HG02642 (cell line): ENCODE data around the gene GBP1.
"Not testable (repeated sequence)": the region's sequence is repeated elsewhere in the genome, so short reads cannot be mapped to it uniquely, and the experiment has no call there.

Experiments
- ATAC-seq: cut with Tn5 transposase; IDR thresholded peaks from one replicate; pipeline ENCODE4 v1.9.1; 2021; ENCODE audit warnings: mild to moderate bottlenecking; ENCODE audit not compliant: unreplicated experiment, poor library complexity

The GBP1 gene

DNA sequence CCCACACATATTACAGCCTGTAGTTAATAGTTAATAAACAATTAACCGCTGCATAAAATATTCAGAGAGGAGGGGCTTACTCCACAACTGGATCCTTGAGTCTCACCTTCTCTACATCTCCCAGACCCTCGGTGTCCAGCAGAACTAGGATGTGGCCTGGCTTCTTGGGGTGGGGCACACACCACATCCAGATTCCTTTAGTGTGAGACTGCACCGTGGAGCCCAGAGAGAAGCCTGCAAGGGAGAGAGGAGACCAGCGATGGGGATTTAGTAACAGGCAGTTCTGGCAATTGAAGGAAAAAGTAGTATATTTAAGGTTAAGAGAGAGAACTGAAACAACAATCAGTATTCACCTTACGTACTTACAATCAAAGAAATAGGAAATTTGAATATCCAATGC is 4.9 kb downstream of the GBP1 start:
- no peak for ATAC-seq

- ATAC-seq, result no peak
Observed at GRCh38 chr1:89051955-89052312, 13.1 kb downstream of the GBP1 start.

DNA sequence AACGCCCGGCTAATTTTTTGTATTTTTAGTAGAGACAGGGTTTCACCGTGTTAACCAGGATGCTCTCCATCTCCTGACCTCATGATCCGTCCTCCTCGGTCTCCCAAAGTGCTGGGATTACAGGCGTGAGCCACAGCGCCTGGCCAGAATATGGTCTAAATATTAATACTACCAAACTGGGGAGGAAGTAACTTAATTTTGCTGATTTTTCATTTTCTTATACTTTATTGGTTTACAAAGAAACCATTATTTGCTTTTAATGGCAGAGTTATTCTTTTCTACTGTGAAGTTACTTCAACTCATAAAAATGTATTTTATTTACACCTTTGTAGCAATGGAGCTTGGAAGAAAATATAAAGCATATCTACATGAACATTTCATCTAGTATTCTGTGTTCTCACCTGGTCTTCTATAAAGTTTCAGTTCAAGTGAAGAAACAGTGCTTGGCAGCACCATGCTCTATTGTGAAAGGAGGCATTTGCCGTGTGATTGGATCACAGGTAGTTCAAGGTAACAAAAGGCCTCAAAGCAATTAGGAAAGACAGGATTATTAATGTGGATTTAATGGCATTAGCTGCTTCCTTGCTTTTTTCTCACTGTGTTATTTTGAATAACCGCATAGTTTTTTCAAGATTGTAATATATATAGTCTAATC is 13.6 kb downstream of the GBP1 start:
- no peak for ATAC-seq

- ATAC-seq, result no peak
Observed at GRCh38 chr1:89050649-89051033, 14.4 kb downstream of the GBP1 start.

- ATAC-seq, result not testable (repeated sequence)
Observed at GRCh38 chr1:89049901-89050648, 14.9 kb downstream of the GBP1 start.

- not testable (repeated sequence) for ATAC-seq
Observed at GRCh38 chr1:89049187-89049586, 15.8 kb downstream of the GBP1 start.

- no peak for ATAC-seq
Observed at GRCh38 chr1:89047734-89048133, 17.3 kb downstream of the GBP1 start.

- ATAC-seq, result peak; percentile 71
Observed at GRCh38 chr1:89046318-89047183, 18.5 kb downstream of the GBP1 start.

DNA sequence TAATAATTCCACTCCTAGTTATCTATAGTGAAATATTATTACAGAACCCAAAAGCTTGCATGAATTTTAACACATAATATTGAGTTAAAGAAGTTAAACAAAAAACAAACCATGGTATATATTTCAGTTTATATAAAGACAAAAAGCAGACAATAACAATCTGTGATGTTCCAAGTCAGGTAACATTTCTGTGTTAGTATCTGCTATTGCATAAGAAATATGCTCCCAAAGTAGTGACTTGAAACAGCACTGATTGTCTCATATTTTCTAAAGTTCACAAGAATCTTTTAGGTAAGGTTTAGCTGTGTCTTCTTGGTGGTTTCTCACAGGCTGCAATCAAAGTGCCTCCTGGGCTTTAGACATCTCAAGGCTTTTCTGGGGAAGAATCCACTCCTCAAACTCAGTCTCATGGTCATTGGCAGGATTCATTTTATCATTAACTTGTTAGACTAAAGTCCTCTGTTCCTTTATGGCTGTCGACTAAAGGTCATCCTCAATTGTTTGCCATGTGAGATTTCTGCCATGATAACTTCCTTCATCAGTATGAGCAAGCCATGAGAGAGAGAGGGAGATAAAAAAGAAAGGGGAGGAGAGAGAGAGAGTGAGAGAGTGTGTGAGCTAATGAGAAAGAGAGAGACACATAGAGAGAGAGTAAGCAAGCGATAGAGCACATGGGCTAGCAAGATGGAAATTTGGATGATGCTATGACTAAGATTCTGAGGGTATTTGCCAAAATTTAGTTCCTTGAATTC is 19.9 kb downstream of the GBP1 start:
- ATAC-seq, result no peak

DNA sequence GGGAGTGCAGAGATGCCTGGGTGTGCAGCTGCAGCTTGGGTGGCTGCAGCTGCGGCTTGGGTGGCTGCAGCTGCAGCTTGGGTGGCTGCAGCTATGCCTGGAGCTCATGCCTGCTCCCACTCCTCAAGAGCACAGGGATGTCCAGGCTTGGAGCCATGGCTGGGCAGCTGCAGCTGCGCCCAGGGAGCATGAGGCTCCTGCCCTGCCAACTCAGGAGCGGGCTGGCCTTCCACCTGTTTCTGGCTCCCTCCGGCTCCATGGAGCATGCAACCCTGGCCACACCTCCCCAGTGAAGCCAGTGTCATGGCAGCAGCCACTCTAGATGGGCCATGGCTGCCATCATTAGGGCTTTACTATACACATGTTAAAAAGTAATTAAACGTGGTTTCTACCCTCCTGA is 21.1 kb downstream of the GBP1 start:
- no peak for ATAC-seq

GRCh38 chr1:89042491-89042890 is 22.5 kb downstream of the GBP1 start:
- no peak for ATAC-seq

DNA sequence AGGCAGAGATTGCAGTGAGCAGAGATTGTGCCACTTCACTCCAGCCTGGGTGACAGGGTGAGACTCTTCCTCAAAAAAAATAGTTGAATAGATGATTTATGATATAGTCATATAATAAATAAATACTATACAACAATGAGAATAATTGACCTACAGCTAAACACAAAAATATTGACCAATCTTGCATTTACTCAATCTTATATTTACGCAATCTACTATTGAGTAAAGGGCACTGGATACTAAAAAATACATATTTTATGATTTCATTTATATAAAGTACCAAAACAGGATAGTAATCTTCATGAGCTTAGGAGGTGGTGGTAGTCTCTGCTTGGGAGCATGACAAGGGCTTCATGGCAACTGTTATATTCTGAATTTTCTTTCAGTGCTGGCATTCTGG is 23.3 kb downstream of the GBP1 start:
- no peak for ATAC-seq

DNA sequence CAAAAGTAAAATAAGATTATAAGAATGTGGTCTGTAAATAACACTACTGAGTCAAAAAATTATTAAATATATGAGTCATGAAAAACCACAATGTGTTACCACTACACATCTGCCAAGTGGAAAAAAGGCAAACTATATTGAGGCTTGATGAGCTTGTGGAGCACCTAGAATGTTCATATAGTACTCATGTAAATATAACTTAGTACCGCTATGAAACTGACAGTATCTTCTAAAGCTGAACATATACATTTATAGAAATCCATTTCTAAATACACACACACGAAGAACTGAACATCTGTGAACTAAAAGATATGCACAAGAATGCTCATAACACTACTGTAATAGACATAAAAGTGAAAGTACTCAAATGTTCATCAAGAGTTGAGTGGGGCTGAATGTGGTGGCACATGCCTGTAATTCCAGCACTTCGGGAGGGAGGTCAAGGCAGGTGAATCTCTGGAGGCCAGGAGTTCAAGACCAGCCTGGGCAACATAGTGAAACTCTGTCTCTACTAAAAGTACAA is 23.8 kb downstream of the GBP1 start:
- peak; percentile 97 for ATAC-seq

DNA sequence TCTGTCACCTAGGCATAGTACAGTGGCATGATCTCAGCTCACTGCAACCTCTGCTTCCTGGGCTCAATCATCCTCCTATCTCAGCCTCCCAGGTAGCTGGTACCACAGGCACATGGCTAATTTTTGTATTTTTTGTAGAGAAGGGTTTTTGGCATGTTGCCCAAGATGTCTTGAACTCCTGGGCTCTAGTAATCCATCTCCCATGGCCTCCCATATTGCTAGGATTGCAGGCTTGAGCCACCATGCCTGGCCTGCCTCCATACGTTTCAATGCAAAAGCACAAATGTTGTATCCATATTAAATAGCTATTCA is 24.7 kb downstream of the GBP1 start:
- no peak for ATAC-seq

DNA sequence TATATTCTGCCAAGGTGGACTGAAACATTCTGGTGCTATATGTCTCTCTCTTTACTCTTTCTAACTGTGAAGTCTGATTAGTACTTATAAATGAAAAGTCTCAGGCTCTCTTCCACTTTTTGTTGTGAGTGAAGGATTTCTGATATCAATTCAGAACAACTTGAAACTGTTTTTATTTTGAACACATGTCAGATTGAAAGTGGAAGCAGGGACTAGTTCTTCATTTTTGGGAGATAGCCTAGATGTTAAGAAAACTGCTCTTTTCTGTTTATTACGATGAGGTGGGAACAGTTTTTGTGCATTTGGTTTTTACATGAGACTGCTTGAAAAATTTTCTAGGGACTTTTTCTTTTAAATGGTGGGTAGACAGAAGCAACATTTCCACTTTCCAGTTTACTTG is 27.8 kb downstream of the GBP1 start:
- no peak for ATAC-seq

GRCh38 chr1:89035080-89035479 is 29.9 kb downstream of the GBP1 start:
- ATAC-seq, result no peak

DNA sequence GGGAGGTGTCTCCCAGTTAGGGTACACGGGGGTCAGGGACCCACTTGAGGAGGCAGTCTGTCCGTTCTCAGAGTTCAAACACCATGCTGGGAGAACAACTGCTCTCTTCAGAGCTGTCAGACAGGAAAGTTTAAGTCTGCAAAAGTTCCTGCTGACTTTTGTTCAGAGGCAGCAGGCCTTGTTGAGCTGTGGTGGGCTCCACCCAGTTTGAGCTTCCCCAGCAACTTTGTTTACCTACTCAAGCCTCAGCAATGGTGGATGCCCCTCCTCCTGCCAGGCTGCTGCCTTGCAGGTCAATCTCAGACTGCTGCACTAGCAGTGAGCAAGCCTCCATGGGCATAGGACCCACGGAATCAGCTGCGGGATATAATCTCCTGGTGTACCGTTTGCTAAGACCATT is 31.0 kb downstream of the GBP1 start:
- ATAC-seq, result not testable (repeated sequence)

GRCh38 chr1:89029051-89029450 is 36.0 kb downstream of the GBP1 start:
- not testable (repeated sequence) for ATAC-seq

GRCh38 chr1:89025928-89026327 is 39.1 kb downstream of the GBP1 start:
- ATAC-seq, result no peak

GRCh38 chr1:89023026-89023425 is 42.0 kb downstream of the GBP1 start:
- ATAC-seq, result no peak
